ENCODE results near the gene KCNJ1.

Gene KCNJ1

GRCh38 chr11:128862908-128863660 lies 4.0 kb downstream of the KCNJ1 start:
- Mint-ChIP-seq H3K4me3 (no peak overlapping the region), H3K27me3 (peaks cover 53% of the 10 kb centered on the region), H3K9me3 (no peaks in the 10 kb centered on the region), H3K36me3 (no peaks in the 10 kb centered on the region), H3K4me1 (peaks cover 8% of the 10 kb centered on the region), H3K27ac (no peak overlapping the region)
- CTCF ChIA-PET: no interaction called here
- DNase-seq: no peak

- H3K9me3 Mint-ChIP-seq: no peaks in the 10 kb centered on the region
- CTCF ChIA-PET: interaction anchor here (1.7 kb wide), 1 partner anchor 705 kb away, joined by 6 read pairs; no protein-coding TSS in a partner anchor
- no peak overlapping the region for H3K27ac Mint-ChIP-seq
- H3K4me1 Mint-ChIP-seq: peaks cover 8% of the 10 kb centered on the region
- no peaks in the 10 kb centered on the region for H3K36me3 Mint-ChIP-seq
- H3K4me3 Mint-ChIP-seq: no peak overlapping the region
- peaks cover 53% of the 10 kb centered on the region for H3K27me3 Mint-ChIP-seq
- DNase-seq: no peak
Observed at GRCh38 chr11:128862406-128862805, 4.7 kb downstream of the KCNJ1 start.

- Mint-ChIP-seq H3K27ac (no peak overlapping the region), H3K4me3 (no peak overlapping the region)
Observed at GRCh38 chr11:128860571-128861361, 6.3 kb downstream of the KCNJ1 start.

GRCh38 chr11:128859563-128860441 lies 7.3 kb downstream of the KCNJ1 start:
- no peaks in the 10 kb centered on the region for H3K36me3 Mint-ChIP-seq
- CTCF ChIA-PET: interaction anchor here (0.9 to 5.1 kb wide), 9 partner anchors 13 to 702 kb away, joined by 3 to 44 read pairs (median 3); no protein-coding TSS in a partner anchor
- peaks cover 61% of the 10 kb centered on the region for H3K27me3 Mint-ChIP-seq
- no peak overlapping the region for H3K4me3 Mint-ChIP-seq
- DNase-seq: peak; percentile 81
- H3K9me3 Mint-ChIP-seq: no peaks in the 10 kb centered on the region
- peaks cover 8% of the 10 kb centered on the region for H3K4me1 Mint-ChIP-seq
- no peak overlapping the region for H3K27ac Mint-ChIP-seq

More at GRCh38 chr11:128860571-128861361, 6.3 kb downstream of the KCNJ1 start:
- Mint-ChIP-seq H3K36me3 (no peaks in the 10 kb centered on the region), H3K9me3 (no peaks in the 10 kb centered on the region), H3K4me1 (peaks cover 8% of the 10 kb centered on the region), H3K27me3 (peaks cover 61% of the 10 kb centered on the region)
- CTCF ChIA-PET: interaction anchor here (0.7 to 5.1 kb wide), 7 partner anchors 14 to 703 kb away, joined by 3 to 44 read pairs (median 6); no protein-coding TSS in a partner anchor
- no peak for DNase-seq

GRCh38 chr11:128857341-128857740 lies 9.8 kb downstream of the KCNJ1 start:
- no peak for DNase-seq
- no peak overlapping the region for H3K27ac Mint-ChIP-seq
- no peak overlapping the region for H3K4me3 Mint-ChIP-seq
- H3K36me3 Mint-ChIP-seq: no peaks in the 10 kb centered on the region
- peaks cover 8% of the 10 kb centered on the region for H3K4me1 Mint-ChIP-seq
- peaks cover 66% of the 10 kb centered on the region for H3K27me3 Mint-ChIP-seq
- CTCF ChIA-PET: interaction anchor here (0.6 to 5.1 kb wide), 6 partner anchors 10 to 700 kb away, joined by 3 to 44 read pairs (median 4); no protein-coding TSS in a partner anchor
- H3K9me3 Mint-ChIP-seq: no peaks in the 10 kb centered on the region

- Mint-ChIP-seq H3K27ac (no peak overlapping the region), H3K9me3 (no peaks in the 10 kb centered on the region), H3K36me3 (no peaks in the 10 kb centered on the region), H3K4me1 (peaks cover 8% of the 10 kb centered on the region), H3K4me3 (no peak overlapping the region), H3K27me3 (peaks cover 55% of the 10 kb centered on the region)
- CTCF ChIA-PET: interaction anchor here (2.3 kb wide), 1 partner anchor 11 kb away, joined by 9 read pairs; no protein-coding TSS in a partner anchor
- DNase-seq: no peak
Observed at GRCh38 chr11:128856241-128856640, 10.9 kb downstream of the KCNJ1 start.

GRCh38 chr11:128854841-128855240 lies 12.3 kb downstream of the KCNJ1 start:
- DNase-seq: no peak
- H3K36me3 Mint-ChIP-seq: no peaks in the 10 kb centered on the region
- CTCF ChIA-PET: interaction anchor here (1.3 to 2.3 kb wide), 3 partner anchors 9 to 30 kb away, joined by 3 to 9 read pairs (median 5); no protein-coding TSS in a partner anchor
- peaks cover 4% of the 10 kb centered on the region for H3K4me1 Mint-ChIP-seq
- H3K4me3 Mint-ChIP-seq: no peak overlapping the region
- peaks cover 44% of the 10 kb centered on the region for H3K27me3 Mint-ChIP-seq
- H3K9me3 Mint-ChIP-seq: no peaks in the 10 kb centered on the region
- H3K27ac Mint-ChIP-seq: no peak overlapping the region

- Mint-ChIP-seq H3K9me3 (no peaks in the 10 kb centered on the region), H3K27me3 (peaks cover 39% of the 10 kb centered on the region), H3K27ac (no peak overlapping the region), H3K4me3 (no peak overlapping the region), H3K36me3 (no peaks in the 10 kb centered on the region), H3K4me1 (peaks cover 5% of the 10 kb centered on the region)
- no peak for DNase-seq
- CTCF ChIA-PET: interaction anchor here (0.7 to 1.3 kb wide), 2 partner anchors 77 to 696 kb away, joined by 3 to 5 read pairs; no protein-coding TSS in a partner anchor
Observed at GRCh38 chr11:128853559-128853958, 13.5 kb downstream of the KCNJ1 start.

- no peaks in the 10 kb centered on the region for H3K36me3 Mint-ChIP-seq
Observed at GRCh38 chr11:128852327-128853023, 14.6 kb downstream of the KCNJ1 start.

GRCh38 chr11:128848815-128849455 lies 18.2 kb downstream of the KCNJ1 start:
- Mint-ChIP-seq H3K4me3 (no peak overlapping the region), H3K9me3 (no peaks in the 10 kb centered on the region), H3K27ac (no peak overlapping the region), H3K27me3 (peaks cover 7% of the 10 kb centered on the region), H3K4me1 (peaks cover 31% of the 10 kb centered on the region), H3K36me3 (no peaks in the 10 kb centered on the region)
- CTCF ChIA-PET: interaction anchor here (0.7 to 13.6 kb wide), 13 partner anchors 10 to 1266 kb away, joined by 3 to 95 read pairs (median 6); no protein-coding TSS in a partner anchor
- peak; percentile 71 for DNase-seq

More at GRCh38 chr11:128852327-128853023, 14.6 kb downstream of the KCNJ1 start:
- Mint-ChIP-seq H3K9me3 (no peaks in the 10 kb centered on the region), H3K4me1 (peaks cover 7% of the 10 kb centered on the region), H3K4me3 (no peak overlapping the region), H3K27ac (no peak overlapping the region), H3K27me3 (peaks cover 39% of the 10 kb centered on the region)
- CTCF ChIA-PET: interaction anchor here (0.8 to 13.6 kb wide), 3 partner anchors 21 to 695 kb away, joined by 3 to 95 read pairs (median 5); no protein-coding TSS in a partner anchor
- no peak for DNase-seq

- H3K36me3 Mint-ChIP-seq: no peaks in the 10 kb centered on the region
- CTCF ChIA-PET: interaction anchor here (1.2 to 13.6 kb wide), 8 partner anchors 12 to 689 kb away, joined by 3 to 95 read pairs (median 8); no protein-coding TSS in a partner anchor
- no peak for DNase-seq
- H3K27ac Mint-ChIP-seq: no peak overlapping the region
- H3K27me3 Mint-ChIP-seq: no peaks in the 10 kb centered on the region
- H3K4me3 Mint-ChIP-seq: no peak overlapping the region
- H3K4me1 Mint-ChIP-seq: peaks cover 40% of the 10 kb centered on the region
- no peaks in the 10 kb centered on the region for H3K9me3 Mint-ChIP-seq
Observed at GRCh38 chr11:128846985-128847384, 20.1 kb downstream of the KCNJ1 start.

GRCh38 chr11:128845334-128845780 lies 21.7 kb downstream of the KCNJ1 start:
- CTCF ChIA-PET: interaction anchor here (0.8 to 13.6 kb wide), 8 partner anchors 10 to 688 kb away, joined by 3 to 95 read pairs (median 5); no protein-coding TSS in a partner anchor
- H3K36me3 Mint-ChIP-seq: peaks cover 3% of the 10 kb centered on the region
- H3K4me3 Mint-ChIP-seq: no peak overlapping the region
- H3K27me3 Mint-ChIP-seq: no peaks in the 10 kb centered on the region
- peak; percentile 49 for DNase-seq
- no peaks in the 10 kb centered on the region for H3K9me3 Mint-ChIP-seq
- H3K4me1 Mint-ChIP-seq: peaks cover 52% of the 10 kb centered on the region
- peak overlapping the region; percentile 75 for H3K27ac Mint-ChIP-seq

Data from activated naive CD4-positive, alpha-beta T cell treated with anti-CD3 and anti-CD28 coated beads, Interleukin-2, amount 10 ng/mL, durations not matched to agents 7 days and 5 days (primary cell).